CD4-positive, alpha-beta T cell treated with Interleukin-1 beta for 1 hour (primary cell): ENCODE results near the gene MT4.
"Not testable (repeated sequence)": the region's sequence is repeated elsewhere in the genome, so short reads cannot be mapped to it uniquely, and the experiment has no call there.

ENCODE experiments used
- DNase-seq, 2 donors: peaks; one replicate each; pipeline ENCODE4 v3.0.0-alpha.2; 2020 to 2022

Gene MT4

DNA sequence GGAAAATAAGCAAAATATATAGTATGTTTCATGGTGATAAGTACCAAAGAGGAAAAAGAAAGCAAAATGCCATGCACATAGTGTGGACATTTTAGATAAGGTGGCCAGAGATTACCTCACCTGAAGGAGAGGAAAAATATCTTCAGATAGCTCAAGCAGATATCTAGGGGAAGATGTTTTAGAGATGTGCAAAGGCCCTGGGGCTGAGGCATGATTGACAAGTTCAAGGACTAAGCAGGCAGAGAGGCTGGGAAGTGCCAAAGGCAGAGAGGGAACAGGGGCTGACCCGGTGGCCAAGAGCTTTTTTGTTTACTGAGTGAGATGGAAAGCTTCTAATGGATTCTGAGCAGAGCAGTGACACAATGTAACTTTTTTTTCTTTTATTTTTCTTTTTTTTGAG, 4.4 kb upstream of the MT4 start:
- no peak for DNase-seq

DNA sequence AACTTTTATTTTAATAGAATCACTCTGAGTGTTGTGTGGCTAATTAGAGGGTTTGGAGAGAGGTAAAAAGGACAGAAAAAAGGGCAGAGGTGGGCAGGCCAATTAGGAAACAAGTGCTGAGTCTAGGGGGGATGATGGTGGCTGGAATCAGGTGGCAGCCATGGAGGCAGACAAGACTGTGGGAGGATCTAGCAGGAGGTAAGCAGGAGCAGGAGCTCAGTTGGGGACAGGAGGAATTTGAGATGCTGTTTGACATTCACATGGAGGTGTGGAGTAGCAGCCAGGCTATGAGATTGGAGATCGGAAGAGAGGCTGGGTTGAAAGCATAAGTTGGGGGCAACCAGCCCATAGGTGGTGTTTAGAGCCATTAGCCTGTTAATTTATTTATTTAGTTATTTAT, 3.7 kb upstream of the MT4 start:
- DNase-seq = no peak

DNA sequence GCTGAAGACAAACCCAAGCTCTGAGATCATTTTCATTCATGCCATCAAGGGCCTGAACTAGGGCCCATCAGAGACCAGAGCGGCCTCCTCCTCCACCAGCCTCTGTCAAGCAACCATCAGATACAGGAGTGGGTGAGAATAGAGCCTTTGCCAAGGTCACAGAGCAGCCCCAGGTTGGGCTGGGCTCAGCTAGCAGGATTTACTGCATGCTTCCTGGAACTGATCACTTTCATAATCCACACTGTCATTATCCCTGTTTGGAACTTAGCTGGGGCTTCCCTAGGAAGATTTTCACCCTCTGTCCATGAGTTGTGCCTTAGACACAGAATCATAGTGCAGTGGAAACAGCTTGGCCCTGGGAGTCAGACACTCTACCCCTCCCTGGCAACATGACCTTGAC, 5.1 kb downstream of the MT4 start:
- no peak for DNase-seq

DNA sequence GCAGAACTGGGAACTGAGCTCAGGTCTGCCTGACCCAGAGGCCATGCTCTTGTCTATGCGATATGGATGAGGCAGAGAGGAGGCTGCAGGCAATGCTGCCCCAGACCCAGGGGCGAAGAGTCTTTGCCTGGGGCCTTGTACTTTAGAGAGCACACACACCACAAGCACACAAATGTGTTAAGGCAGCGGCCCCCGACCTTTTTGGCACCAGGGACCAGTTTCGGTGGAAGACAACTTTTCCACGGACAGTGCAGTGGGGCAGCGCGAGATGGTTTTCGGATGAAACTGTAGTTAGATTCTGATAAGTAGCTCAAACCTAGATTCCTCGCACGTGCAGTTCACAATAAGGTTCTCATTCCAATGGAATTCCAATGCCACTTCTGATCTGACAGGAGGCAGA, 6.7 kb downstream of the MT4 start:
- no peak for DNase-seq

DNA sequence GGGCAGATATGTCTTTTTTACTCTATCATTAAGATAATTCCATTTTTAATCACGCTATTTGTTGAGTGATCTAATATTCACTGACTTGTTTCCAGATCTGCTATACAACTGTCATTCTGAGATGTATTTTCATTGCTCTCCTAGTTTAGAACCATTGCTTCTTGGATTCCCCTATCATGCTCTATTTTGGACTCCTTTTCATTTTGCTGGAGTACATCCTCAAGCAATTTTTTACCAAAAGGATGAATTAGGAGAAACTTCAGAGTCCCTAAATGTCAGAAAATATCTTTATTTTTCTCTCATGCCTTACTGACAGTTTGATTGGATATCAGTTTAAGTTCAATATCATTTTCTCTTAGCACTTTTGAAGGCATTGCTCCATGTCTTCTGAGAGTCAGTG, 9.8 kb downstream of the MT4 start:
- no peak for DNase-seq

DNA sequence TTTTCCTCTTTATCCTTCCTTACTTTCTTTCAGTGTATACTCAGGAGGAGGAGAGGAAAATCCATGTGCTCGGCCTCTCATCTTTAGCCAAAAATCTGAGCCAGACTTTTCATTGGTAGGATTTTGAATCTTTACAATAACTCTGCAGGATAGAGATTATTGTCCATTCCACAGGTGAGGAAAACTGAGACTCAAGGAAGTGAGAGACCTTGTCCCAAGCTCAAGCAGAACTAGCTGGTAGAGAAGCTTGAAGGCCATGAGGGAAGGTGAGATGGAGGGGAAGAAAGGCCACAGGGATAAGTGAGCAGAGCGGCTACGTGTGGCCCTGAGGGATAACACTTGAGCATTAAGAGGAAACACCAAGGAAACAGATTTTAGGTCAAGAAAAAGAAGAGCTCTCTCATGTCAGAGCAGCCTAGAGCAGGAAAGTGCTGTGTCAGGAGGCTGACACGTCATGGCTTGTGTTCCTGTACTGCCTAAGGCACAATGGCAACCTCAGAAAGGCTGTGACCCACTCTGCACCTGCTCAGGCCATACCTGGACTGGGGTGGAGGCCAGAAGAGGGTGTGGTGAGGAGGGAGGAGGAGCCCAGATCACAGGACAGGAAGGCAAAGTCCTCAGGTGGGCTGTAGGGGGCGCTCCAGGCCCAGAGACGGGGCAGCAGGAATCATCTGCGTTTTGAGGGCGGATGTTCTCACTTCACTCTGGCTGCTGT, 11.9 kb downstream of the MT4 start:
- peak; percentile 85 to 87 for DNase-seq

DNA sequence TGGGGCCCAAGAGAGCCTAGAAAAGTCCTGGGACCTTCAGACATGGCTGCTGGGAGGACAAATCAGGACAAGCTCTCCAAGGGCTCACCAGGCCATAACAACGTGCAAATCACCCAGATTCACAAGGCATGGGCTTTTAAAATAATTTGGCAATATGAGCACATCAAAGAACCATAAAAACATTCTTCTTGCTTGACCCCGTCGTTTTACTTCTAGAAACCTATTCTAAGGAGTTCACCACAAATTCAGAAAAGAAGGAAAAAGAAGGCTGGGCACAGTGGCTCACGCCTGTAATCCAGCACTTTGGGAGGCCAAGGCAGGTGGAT, 12.4 kb downstream of the MT4 start:
- no peak for DNase-seq

DNA sequence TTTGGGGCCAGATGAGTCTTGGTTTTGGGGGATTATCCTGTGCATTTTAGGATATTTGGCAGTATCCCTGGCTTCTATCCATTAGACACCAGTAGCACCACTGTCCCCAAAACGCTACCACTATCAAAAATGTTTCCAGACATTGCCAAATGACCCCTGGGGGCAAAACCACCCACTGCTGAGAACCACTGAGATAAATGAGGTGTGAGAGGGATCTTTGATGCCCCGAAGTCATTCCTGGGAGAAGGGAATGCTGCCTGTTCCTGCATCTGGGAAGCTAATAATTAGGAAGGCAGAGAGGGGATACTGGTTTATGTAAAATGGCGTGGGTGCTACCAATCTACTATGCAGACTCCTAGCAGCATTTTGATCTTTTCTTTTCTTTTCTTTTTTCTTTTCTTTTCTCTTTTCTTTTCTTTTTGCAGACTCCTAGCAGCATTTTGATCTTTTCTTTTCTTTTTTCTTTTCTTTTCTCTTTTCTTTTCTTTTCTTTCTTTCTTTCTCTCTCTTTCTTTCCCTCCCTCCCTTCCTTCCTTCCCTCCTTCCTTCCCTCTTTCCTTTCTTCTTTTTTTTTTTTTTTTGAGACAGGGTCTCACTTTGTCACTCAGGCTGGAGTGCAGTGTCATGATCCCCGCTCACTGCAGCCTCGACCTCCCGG, 15.6 kb downstream of the MT4 start:
- no peak for DNase-seq

DNA sequence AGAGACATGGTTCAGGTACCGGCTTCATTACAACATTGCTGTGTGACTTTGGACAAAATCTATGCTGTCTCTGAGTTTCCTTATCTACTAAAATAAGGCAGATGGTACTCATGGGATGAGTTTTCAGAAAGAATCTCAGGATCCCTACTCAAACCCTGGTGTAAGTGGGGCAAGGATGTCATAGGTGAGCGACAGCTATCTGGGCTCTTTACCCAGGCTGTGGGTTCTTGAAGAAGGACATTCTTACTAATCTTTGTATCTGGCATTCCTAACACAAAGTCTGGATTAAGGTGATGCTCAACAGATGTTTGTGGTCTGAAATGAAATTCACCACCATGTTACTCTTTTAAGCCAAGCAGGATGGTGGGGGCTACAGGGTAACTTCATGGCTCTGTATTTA, 18.0 kb downstream of the MT4 start:
- not testable (repeated sequence) for DNase-seq

DNA sequence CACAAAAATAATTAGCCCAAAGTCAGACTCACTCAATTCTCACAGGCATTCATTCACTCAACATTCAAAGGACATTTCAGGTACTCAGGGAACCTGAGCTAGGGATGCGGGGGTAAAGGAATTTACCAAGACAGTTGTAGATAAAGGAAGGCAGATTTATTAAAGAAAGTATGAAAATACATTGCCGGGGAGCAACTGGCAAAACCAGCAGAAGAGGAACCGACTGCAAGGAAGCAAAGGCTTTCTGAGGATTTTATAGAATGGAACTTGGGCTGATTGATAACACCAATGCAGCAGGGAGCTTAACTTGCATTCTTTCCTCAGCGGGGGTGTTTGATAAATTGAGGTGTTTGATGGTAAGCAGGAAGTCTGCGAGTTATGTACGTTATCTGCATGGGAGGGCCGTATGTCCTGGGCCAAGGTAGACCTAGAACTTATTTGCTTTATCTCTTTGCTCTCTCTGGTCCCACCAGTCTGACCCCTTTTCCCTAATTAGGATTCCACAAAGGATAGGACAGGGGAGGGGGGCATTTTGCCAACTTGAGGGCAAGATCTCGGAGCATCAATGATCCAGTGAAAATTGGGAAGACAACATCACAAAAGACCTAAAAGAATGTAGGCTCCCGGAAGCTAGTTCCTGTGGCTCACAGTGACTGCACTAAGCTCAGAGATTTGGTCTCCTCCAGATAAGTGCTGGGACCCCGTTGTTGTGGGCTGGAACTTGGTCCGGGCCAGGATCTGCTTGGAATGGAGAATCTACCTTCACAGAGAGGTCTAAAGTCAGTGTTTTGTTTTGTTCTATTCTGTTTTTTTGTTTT, 18.7 kb downstream of the MT4 start:
- no peak for DNase-seq

DNA sequence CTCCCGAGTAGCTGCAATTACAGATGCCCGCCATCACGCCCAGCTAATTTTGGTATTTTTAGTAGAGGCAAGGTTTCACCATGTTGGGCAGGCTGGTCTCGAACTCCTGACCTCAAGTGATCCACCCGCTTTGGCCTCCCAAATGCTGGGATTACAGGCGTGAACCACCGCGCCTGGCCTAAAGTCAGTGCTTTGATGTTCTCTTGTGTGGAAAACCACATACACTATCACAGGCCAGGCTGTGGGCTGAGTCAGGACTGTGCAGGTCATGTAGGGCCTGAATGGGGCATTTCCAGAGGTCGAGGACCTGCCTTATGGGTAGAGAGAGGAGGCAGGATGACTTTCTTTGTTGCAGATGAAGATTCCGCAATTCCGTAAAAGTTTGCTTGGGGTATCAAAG, 19.4 kb downstream of the MT4 start:
- no peak for DNase-seq

DNA sequence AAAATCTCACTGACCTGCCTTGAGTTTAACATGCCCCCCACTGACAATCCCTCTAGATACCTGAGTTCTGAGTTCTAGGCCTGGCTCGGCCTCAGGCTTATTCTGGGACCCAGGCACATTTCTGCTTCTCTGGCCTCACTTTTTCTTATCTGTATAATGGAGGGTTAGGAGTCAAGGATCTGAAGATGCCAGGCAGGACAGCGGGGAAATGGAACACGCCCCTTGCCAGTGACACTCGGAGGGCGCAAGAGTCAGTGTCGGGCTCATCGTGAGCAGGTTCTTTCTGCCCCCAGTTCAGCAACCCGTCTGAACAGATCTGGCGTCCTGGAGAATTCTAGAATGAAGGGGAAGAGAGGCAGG, 23.9 kb downstream of the MT4 start:
- no peak for DNase-seq

DNA sequence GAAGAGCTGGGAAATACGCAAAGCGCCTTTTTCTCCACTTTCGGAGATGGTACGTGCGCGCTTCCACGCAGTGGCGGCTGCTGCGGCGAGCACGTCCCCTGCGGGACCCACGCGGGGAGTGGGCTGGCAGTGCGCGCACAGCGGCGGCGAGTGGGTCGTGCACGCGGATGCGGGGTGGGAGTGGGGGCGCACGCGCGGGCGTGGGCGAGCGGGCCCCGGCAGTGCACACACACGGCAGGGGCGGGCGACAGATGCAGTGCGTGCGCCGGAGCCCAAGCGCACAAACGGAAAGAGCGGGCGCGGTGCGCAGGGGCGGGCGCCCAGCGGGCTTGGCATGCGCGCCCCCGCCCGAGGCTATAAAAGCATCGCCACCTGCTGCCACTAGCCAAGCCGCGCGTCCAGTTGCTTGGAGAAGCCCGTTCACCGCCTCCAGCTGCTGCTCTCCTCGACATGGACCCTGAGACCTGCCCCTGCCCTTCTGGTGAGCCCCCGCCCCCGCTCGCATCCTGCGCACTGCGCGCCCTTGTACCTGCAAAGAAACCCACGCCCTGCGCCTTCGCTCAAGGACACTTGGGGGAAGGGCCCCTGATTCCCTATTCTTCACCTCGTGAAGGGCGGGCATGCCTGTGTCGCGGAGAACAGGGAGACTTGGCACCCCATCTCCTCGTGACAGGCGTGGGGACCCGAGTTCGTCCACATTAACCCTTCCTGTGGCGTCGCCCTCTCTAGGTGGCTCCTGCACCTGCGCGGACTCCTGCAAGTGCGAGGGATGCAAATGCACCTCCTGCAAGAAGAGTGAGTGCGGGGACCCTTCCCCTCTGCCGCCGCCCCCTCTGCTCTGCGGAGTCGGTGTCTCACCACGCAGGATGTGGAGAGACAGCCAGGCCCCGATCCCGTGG, 24.5 kb downstream of the MT4 start, which contains the start of gene MT3:
Gene MT3 (plus strand): TSS at position 388 of the 899 bp plus-strand sequence. CDS start 63 bp downstream, at position 451.
- peak in 1 of 2 donors; percentile 6 for DNase-seq

DNA sequence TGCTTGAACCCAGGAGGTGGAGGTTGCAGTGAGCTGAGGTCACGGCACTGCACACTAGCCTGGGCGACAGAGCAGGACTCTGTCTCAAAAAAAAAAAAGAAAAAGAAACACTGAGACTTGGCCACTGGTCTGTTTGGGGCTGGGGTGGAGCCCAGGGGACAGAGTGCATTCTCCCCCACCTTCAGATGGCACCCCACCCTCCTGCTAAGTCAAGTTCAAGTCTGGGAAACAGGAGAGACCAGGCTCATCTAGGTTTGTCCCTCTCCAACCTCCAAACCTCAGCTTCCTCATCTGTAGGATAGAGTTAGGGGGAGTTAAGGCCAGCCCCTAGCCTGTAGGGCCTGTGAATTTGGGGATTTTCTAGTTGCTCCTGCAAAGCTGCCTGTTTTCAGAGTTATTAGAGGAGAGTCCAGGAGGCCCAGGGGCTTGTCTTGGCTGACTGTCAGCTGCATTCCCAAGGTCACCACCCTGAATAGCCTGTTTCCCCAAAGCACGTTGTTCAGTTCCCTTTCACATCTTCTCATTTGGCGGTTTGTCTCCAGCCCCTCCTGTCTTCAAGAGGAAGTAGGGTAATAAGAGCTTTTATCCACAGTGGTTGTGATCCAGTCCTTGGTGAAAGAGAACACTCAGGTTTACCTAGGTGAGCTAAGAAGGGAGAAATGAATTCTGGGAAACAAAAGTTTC, 26.6 kb downstream of the MT4 start:
- no peak for DNase-seq

DNA sequence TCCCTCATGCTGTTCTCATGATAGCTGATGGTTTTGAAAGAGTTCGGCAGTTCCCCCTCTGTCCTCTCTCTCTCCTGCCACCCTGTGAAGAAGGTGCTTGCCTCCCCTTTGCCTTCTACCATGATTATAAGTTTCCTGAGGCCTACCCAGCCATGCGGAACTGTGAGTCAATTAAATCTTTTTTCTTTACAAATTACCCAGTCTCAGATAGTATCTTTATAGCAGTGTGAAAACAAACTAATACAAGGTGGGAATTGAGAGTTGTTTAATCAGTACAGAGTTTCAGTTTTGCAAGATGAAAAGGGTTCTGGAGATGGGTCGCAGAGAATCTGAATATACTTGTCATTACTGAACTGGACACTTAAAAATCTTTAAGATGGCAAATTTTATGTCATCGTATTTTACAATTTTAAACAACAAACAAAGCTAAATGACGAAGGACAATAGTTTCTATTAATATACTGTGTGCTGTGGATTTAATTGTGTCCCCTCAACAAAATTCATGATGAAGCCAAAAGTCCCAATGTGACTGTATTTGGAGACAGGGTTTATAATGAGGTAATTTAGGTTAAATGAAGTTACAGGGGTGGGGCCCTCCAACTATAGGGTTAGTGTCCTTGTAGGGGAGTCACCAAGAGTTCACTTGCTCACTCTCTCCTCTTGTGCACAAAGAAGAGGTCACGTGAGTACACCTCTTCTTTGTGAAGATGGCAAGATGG, 28.9 kb downstream of the MT4 start:
- DNase-seq = no peak

DNA sequence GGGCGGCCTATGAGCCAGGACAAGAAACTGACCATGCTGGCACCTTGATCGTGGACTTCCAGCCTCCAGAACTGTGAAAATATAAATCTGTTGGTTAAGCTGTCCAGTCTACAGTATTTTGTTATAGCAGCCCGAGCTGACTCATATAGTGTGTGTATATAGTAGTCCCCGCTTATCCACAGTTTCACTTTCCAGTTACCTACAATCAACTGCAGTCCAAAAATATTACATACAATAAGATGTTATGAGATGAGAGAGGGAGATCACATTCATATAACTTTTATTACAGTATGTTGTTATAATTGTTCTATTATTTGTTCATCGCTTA, 29.4 kb downstream of the MT4 start:
- DNase-seq = no peak

DNA sequence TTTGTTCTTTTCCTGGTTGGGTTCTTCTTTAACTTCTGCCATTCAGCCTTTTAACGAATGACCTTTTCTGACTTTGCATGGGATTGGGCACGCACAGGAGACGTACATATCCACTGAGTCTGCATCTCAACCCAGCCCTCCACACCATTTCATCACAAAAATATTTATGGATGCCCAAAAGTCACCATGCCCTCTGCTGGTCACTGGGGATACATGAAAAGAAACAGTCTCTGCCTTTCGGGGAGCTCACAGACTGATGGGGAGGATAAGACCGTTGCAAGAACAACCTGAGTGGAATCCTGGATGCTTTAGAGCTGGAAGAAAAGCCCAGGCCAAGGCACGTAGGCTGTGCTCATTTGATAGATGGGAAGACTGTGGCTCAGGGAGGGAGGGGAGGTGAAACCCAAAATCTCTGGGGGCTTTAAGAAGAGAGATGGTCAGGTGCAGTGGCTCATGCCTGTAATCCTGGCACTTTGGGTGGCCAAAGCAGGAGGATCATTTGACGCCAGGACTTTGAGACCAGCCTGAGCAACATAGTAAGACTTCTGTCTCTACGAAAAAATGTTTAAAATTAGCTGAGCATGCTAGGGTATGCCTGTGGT, 35.6 kb downstream of the MT4 start:
- DNase-seq = peak in 1 of 2 donors; percentile 55

DNA sequence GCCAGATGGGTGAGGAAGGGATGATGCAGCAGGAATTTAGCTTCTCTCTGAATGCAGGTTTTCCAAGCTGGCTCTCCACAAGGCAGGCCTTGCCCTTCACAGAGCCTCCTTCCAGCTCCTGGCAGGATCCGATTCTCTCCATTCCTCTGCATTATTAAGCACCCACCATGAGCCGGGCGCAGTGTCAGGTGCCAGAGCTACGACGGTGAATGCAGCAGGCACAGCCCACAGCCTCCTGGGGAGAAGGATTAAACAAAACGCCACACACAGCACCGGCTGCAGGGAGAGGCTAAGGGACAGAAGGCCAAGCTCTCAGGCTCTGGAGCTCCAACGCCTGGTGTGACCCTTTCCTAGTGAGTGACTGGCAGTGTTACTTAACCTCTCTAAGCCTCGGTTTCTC, 36.5 kb downstream of the MT4 start:
- no peak for DNase-seq

DNA sequence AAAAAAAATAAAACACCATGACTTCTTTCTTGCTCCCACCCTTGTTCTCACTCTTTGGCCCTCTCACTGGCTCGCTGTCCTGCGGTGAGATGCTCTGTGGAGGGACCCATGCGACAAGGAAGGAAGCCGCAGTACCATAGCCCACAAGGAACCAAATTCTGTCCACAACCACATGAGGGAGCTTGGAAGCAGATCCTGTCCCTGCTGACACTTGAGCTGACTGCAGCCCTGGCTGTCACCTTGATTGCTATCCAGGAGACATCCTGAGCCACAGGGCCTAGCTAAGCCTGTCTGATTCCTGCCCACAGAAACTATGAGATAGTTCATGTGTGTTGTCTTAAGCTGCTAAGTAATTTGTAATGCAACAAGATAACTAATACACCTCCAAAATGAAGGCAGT, 38.7 kb downstream of the MT4 start:
- peak in 1 of 2 donors; percentile 30 for DNase-seq

DNA sequence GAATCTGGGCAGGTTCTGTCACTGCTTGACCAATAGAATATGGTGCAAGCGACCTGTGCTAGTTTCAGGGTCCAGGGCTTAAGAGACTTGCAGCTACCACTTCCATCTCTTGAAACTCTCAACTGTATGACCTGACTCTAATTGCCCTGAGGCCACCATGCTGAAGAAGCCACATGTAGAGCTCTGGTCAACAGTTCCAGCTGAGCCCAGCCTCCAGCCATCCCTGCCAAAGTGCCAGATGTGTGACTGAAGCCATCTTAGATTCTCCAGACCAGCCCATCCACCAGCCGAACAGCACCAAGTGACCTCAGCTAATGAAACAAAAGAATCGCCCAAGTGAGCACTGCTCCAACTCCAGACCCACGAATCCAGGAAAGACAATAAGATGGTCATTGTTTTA, 40.1 kb downstream of the MT4 start:
- DNase-seq = no peak

DNA sequence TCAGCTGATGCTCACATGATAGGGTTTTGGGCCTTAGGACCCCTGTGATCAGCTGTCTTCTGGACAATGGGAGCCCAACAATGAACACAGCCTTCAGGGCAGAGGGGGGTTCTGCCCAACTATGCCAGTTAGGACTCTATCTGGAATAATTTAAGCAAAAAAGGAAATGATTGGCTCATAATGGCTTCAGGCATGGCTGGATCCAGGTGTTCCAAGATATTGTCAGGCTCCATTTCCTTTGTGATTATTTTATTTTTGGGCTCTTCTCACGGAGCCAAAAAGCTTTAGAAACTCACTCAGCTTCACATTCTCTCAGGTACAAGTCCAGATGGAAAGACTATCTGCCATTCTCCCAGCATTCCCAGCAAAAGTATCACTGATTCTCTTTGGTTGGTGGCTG, 40.6 kb downstream of the MT4 start:
- no peak for DNase-seq

DNA sequence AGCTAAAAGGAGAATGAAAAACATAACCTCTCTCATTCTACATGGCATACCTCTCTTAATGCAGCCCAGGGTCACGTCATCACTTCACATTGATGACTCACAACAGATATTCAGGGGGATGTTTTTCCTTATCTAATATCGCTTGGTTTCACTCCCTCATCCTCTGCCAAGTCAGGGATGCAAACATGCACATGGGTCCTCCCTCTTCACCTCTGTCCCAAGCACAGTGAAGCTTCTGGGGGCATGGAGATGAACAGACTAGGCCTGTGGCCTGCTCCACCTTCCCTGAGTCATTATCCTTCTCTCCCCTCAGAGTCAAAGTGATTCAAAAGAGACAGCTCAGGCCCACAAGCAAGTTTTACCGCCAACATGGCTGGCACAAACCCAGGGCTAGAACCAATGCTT, 41.2 kb downstream of the MT4 start:
- no peak for DNase-seq
